Cardiac muscle cell (in vitro differentiated cells and primary cell): ENCODE measurements around the gene TSPOAP1. TPM values are rescaled to one million over a fixed set of nuclear protein-coding genes. Genes with fewer than 3 reads are reported as not detected.

Experiments
- DNase-seq, 2 donors: peaks; one replicate each; pipeline versions ENCODE4 v3.0.0 to v3.0.0-alpha.2; 2010 to 2017; ENCODE audit warnings: low read depth in 1 of 2, low spot score in 1 of 2
- H3K27ac ChIP-seq: fragments of 200-600 bp; sonication (generic); 2 replicates; pipeline ENCODE4 v1.5.1; 2016
- H3K27me3 ChIP-seq: fragments of 200-600 bp; sonication (generic); 2 replicates; pipeline ENCODE4 v1.6.0; 2016; ENCODE audit warnings: control low read depth
- H3K36me3 ChIP-seq: fragments of 200-600 bp; sonication (generic); 2 replicates; pipeline ENCODE4 v1.5.1; 2016; ENCODE audit warnings: control low read depth
- H3K4me1 ChIP-seq: fragments of 200-600 bp; sonication (generic); 2 replicates; pipeline ENCODE4 v1.8.1; 2017; ENCODE audit warnings: low read depth, mild to moderate bottlenecking, mixed run types
- H3K4me3 ChIP-seq: fragments of 200-600 bp; sonication (generic); 2 replicates; pipeline ENCODE4 v1.5.1; 2016; ENCODE audit warnings: mild to moderate bottlenecking
- H3K9me3 ChIP-seq: fragments of 200-600 bp; sonication (generic); 2 replicates; pipeline ENCODE4 v1.5.1; 2017; ENCODE audit warnings: low read depth, mild to moderate bottlenecking, control low read depth
- CTCF ChIP-seq: IDR thresholded peaks from 2 replicates; pipeline ENCODE4 v1.5.1; 2012; ENCODE audit warnings: low read depth, mild to moderate bottlenecking, low read length
- polyA plus RNA-seq: library from polyadenylated mRNA; unstranded; fragments of >200 nt; fragmentation: Nextera tagmentation; extraction: Ambion mirVana; gene quantifications from 2 replicates; pipeline ENCODE4 v1.2.1, GENCODE V29; 2016
- total RNA-seq: library from RNA; depleted of rRNA; stranded (reverse); fragments of >200 nt; gene quantifications from 2 replicates; pipeline ENCODE4 v1.2.3, GENCODE V29; 2016

Gene TSPOAP1
- total and polyA plus RNA-seq, 2 experiments from 2014 or later: 77.5 to 92.1 TPM

DNA sequence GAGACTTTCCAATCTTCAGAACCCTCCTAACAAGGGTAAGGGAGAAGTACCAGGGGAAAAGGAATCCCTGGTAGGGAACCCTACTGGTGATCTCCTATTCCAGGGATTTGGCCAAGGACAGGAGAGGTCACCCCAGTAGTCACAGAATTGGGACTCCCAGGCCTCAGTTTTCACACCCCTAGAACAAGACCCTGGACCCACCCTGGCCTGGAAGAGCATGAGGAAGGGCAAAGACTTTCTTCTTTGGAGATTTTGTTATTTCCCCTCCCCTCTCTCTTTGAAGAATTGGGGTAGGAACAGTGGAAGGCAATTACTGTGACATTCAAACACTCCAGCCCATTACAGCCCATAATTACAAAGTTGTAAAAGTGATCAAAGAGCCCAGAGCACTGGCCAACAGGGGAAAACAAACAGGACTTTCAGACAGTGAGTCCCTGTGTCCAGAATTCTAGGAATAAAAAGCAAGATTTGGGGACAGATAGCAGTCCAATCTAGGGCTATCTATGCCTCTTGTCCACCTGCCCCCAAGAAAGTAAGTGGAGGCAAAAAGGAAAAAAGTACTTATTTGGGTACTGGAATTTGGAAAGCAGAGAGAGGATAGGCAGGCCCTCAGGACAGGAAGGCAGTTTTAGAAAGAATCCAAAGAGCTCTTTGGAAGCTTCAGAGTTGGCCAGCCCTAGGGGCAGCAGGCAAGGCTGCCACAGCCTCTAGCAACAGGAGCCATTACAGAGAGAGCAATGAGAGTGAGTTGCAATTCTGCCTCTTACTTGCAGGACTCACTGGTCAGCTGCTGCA lies 36.8 kb upstream of the TSPOAP1 start:
- no peak overlapping the region for H3K4me3 ChIP-seq
- H3K27me3 ChIP-seq: no peaks in the 10 kb centered on the region
- TF ChIP-seq CTCF: no peak
- H3K4me1 ChIP-seq: peaks cover 27% of the 10 kb centered on the region
- no peaks in the 10 kb centered on the region for H3K36me3 ChIP-seq
- no peaks in the 10 kb centered on the region for H3K9me3 ChIP-seq
- DNase-seq: no peak
- H3K27ac ChIP-seq: peak overlapping the region; percentile 90

DNA sequence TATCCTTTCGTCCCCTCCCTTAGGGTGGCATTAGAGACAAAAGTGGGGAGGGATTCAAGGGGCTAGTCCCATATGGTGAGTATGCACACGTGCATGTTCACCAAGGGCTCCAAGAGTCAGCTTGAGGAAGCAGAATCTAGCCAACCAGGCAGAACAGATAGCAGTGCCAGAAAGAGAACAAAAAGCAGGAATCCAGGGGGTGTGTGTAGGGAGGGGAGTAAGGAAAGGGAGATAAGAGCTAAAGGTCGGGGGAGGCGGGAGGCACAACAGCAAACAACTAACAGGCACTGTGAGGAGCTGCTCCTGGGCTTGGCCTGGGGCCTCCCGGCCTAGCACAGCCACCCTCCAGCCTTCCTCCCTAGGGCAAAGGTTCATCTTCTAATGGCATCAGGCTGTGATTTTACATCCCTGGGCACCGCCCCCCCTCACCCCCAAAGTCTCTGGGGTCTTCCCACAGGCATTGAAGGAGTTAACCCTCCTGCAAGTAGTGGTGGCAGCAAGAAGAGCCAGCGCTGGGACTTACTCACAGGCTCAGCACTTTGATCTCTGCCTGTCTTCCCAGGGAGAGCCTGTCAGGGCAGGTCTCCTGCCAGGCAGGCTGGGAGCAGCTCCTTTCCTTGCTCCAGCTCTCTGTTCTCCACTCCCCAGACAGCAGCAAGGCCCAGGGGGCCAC lies 35.8 kb upstream of the TSPOAP1 start:
- H3K4me1 ChIP-seq: peaks cover 27% of the 10 kb centered on the region
- TF ChIP-seq CTCF: no peak
- H3K4me3 ChIP-seq: no peak overlapping the region
- H3K9me3 ChIP-seq: no peaks in the 10 kb centered on the region
- DNase-seq: peak; percentile 44 to 50
- H3K36me3 ChIP-seq: no peaks in the 10 kb centered on the region
- peak overlapping the region; percentile 90 for H3K27ac ChIP-seq
- no peaks in the 10 kb centered on the region for H3K27me3 ChIP-seq

DNA sequence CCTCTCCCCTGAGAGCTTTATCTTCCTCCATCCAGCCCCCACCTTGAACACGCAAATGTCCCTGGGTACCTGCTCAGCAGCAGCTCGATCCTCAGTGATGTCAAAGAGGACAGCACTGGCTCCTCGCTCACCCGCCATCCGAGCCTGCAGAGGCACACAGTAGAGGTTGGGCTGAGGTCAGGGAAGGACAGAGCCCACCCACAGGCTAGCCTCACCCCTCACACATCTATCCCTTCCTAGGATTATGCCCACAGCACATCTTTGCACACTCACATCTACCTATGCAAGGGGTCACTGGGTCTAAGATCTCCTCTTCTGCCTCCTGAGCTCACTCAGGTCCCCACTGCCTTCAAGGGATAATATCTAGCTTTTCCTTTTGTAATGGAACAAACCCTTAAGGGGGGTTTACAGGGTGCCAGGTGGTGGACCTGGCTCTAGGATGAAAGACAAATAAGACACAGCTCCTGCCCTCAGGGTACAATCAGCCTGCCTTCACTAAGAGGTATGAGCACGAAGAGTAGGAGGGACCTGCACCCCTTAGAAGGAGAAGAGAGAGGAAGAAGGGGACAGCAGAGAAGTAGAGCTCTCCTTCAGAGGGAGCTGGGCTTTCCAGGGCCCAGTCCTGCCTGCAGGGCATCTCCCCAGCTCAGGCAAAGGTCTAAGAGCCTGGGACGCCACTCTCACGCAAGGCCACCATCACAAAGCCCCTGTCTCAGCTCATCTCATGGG lies 35.0 kb upstream of the TSPOAP1 start:
- no peak for DNase-seq
- H3K27me3 ChIP-seq: no peaks in the 10 kb centered on the region
- H3K9me3 ChIP-seq: no peaks in the 10 kb centered on the region
- peaks cover 27% of the 10 kb centered on the region for H3K4me1 ChIP-seq
- peak overlapping the region; percentile 90 for H3K27ac ChIP-seq
- TF ChIP-seq CTCF: no peak
- no peaks in the 10 kb centered on the region for H3K36me3 ChIP-seq
- H3K4me3 ChIP-seq: no peak overlapping the region

GRCh38 chr17:58362368-58363014 lies 33.9 kb upstream of the TSPOAP1 start:
- Histone ChIP-seq H3K4me3 (no peak overlapping the region), H3K9me3 (no peaks in the 10 kb centered on the region), H3K27me3 (no peaks in the 10 kb centered on the region), H3K27ac (no peak overlapping the region), H3K36me3 (no peaks in the 10 kb centered on the region), H3K4me1 (peaks cover 27% of the 10 kb centered on the region)
- no peak for TF ChIP-seq CTCF
- no peak for DNase-seq

- DNase-seq: no peak
- Histone ChIP-seq H3K4me1 (peaks cover 15% of the 10 kb centered on the region), H3K36me3 (no peaks in the 10 kb centered on the region), H3K27ac (no peak overlapping the region), H3K9me3 (no peaks in the 10 kb centered on the region), H3K27me3 (no peaks in the 10 kb centered on the region), H3K4me3 (no peak overlapping the region)
- TF ChIP-seq CTCF: no peak
These were observed 31.9 kb upstream of the TSPOAP1 start for GRCh38 chr17:58360296-58361063.
